ENCODE measurements around the gene LSM14A. TPM values are rescaled to one million over a fixed set of nuclear protein-coding genes. Genes with fewer than 3 reads are reported as not detected.
"Not testable (repeated sequence)": the region's sequence is repeated elsewhere in the genome, so short reads cannot be mapped to it uniquely, and the experiment has no call there.

LSM14A gene
- total RNA-seq, 1 experiment from 2014 or later: 161 TPM

- no peak for TF ChIP-seq NR1H2 (CRISPR knock-in tag; IDR thresholded peaks at IDR 0.05)
- no peak for TF ChIP-seq RELA (CRISPR knock-in tag; IDR thresholded peaks at IDR 0.05; ENCODE audit: borderline replicate concordance)
- no peak for TF ChIP-seq ARID4B (CRISPR knock-in tag; IDR thresholded peaks at IDR 0.05; ENCODE audit: borderline replicate concordance)
Measured at GRCh38 chr19:34193876-34194275, 21.6 kb downstream of the LSM14A start (continued).

GRCh38 chr19:34201133-34201532, 28.8 kb downstream of the LSM14A start:
- Mint-ChIP-seq H3K27me3 (ENCODE audit: low read depth) (no peaks in the 10 kb centered on the region), H3K27ac (no peak overlapping the region), H3K4me3 (no peak overlapping the region), H3K36me3 (peaks cover 51% of the 10 kb centered on the region), H3K9me3 (0 out of 2 replicates have a peak, but pooled peaks cover 4% of the 10 kb centered on the region), H3K4me1 (no peaks in the 10 kb centered on the region)
- no peak for ATAC-seq
- TF ChIP-seq, protein P1, sequence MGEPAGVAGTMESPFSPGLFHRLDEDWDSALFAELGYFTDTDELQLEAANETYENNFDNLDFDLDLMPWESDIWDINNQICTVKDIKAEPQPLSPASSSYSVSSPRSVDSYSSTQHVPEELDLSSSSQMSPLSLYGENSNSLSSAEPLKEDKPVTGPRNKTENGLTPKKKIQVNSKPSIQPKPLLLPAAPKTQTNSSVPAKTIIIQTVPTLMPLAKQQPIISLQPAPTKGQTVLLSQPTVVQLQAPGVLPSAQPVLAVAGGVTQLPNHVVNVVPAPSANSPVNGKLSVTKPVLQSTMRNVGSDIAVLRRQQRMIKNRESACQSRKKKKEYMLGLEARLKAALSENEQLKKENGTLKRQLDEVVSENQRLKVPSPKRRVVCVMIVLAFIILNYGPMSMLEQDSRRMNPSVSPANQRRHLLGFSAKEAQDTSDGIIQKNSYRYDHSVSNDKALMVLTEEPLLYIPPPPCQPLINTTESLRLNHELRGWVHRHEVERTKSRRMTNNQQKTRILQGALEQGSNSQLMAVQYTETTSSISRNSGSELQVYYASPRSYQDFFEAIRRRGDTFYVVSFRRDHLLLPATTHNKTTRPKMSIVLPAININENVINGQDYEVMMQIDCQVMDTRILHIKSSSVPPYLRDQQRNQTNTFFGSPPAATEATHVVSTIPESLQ (CRISPR knock-in tag; IDR thresholded peaks at IDR 0.05): no peak
- no peak for TF ChIP-seq CTCF (IDR thresholded peaks at IDR 0.05)
- TF ChIP-seq, protein P2, sequence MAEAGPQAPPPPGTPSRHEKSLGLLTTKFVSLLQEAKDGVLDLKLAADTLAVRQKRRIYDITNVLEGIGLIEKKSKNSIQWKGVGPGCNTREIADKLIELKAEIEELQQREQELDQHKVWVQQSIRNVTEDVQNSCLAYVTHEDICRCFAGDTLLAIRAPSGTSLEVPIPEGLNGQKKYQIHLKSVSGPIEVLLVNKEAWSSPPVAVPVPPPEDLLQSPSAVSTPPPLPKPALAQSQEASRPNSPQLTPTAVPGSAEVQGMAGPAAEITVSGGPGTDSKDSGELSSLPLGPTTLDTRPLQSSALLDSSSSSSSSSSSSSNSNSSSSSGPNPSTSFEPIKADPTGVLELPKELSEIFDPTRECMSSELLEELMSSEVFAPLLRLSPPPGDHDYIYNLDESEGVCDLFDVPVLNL (CRISPR knock-in tag; IDR thresholded peaks at IDR 0.05; ENCODE audit: borderline replicate concordance, low read depth): no peak
- TF ChIP-seq NFE2L1 (CRISPR knock-in tag; IDR thresholded peaks at IDR 0.05): no peak
- no peak for TF ChIP-seq GRHL2 (CRISPR knock-in tag; IDR thresholded peaks at IDR 0.05; ENCODE audit: insufficient replicate concordance, severe bottlenecking)
- TF ChIP-seq ZNF121 (CRISPR knock-in tag; IDR thresholded peaks at IDR 0.05): no peak
- TF ChIP-seq, protein P3, sequence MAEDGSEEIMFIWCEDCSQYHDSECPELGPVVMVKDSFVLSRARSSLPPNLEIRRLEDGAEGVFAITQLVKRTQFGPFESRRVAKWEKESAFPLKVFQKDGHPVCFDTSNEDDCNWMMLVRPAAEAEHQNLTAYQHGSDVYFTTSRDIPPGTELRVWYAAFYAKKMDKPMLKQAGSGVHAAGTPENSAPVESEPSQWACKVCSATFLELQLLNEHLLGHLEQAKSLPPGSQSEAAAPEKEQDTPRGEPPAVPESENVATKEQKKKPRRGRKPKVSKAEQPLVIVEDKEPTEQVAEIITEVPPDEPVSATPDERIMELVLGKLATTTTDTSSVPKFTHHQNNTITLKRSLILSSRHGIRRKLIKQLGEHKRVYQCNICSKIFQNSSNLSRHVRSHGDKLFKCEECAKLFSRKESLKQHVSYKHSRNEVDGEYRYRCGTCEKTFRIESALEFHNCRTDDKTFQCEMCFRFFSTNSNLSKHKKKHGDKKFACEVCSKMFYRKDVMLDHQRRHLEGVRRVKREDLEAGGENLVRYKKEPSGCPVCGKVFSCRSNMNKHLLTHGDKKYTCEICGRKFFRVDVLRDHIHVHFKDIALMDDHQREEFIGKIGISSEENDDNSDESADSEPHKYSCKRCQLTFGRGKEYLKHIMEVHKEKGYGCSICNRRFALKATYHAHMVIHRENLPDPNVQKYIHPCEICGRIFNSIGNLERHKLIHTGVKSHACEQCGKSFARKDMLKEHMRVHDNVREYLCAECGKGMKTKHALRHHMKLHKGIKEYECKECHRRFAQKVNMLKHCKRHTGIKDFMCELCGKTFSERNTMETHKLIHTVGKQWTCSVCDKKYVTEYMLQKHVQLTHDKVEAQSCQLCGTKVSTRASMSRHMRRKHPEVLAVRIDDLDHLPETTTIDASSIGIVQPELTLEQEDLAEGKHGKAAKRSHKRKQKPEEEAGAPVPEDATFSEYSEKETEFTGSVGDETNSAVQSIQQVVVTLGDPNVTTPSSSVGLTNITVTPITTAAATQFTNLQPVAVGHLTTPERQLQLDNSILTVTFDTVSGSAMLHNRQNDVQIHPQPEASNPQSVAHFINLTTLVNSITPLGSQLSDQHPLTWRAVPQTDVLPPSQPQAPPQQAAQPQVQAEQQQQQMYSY (CRISPR knock-in tag; IDR thresholded peaks at IDR 0.05): no peak
- TF ChIP-seq ESRRA (CRISPR knock-in tag; IDR thresholded peaks at IDR 0.05; ENCODE audit: borderline replicate concordance): no peak
- TF ChIP-seq, protein P4, sequence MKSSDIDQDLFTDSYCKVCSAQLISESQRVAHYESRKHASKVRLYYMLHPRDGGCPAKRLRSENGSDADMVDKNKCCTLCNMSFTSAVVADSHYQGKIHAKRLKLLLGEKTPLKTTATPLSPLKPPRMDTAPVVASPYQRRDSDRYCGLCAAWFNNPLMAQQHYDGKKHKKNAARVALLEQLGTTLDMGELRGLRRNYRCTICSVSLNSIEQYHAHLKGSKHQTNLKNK (CRISPR knock-in tag; IDR thresholded peaks at IDR 0.05): no peak
- TF ChIP-seq ZNF396 (CRISPR knock-in tag; IDR thresholded peaks at IDR 0.05; ENCODE audit: borderline replicate concordance): no peak
- no peak for TF ChIP-seq NR2C2 (CRISPR knock-in tag; IDR thresholded peaks at IDR 0.05)
- TF ChIP-seq RELA (CRISPR knock-in tag; IDR thresholded peaks at IDR 0.05; ENCODE audit: borderline replicate concordance): no peak
- no peak for TF ChIP-seq NR1H2 (CRISPR knock-in tag; IDR thresholded peaks at IDR 0.05)
- TF ChIP-seq GABPB1 (CRISPR knock-in tag; IDR thresholded peaks at IDR 0.05): no peak
- TF ChIP-seq SP1 (CRISPR knock-in tag; conservative IDR thresholded peaks at IDR 0.05): no peak
- POLR2A ChIA-PET: no interaction called here
- CTCF ChIA-PET: no interaction called here
- no peak for DNase-seq (ENCODE audit: low spot score)

- H3K36me3 Mint-ChIP-seq: peaks cover 39% of the 10 kb centered on the region
- POLR2A ChIA-PET; H3K27ac Mint-ChIP-seq; H3K4me1 Mint-ChIP-seq; ATAC-seq; DNase-seq (ENCODE audit: low spot score); CTCF ChIA-PET; H3K4me3 Mint-ChIP-seq; H3K9me3 Mint-ChIP-seq; H3K27me3 Mint-ChIP-seq (ENCODE audit: low read depth): not testable (repeated sequence)
Measured at GRCh38 chr19:34205324-34205723, 33.0 kb downstream of the LSM14A start.
